Astrocyte (in vitro differentiated cells and primary cell): ENCODE results near the gene RAC2. TPM values are rescaled to one million over a fixed set of nuclear protein-coding genes. Genes with fewer than 3 reads are reported as not detected.

Source experiments
- DNase-seq: peaks from one replicate; pipeline ENCODE4 v3.0.0-alpha.2; 2010; ENCODE audit warnings: low read depth
- FAIRE-seq: peaks from 2 replicates; lab custom pipeline; 2011; peaks lifted over from hg19 to GRCh38; lab: Jason Lieb, UNC
- H2AFZ ChIP-seq: 2 replicates; pipeline ENCODE4 v1.6.0; 2012; ENCODE audit warnings: low read depth, low read length, inconsistent platforms
- H3K27ac ChIP-seq: 2 replicates; pipeline ENCODE4 v1.5.1; 2011; ENCODE audit warnings: low read depth, low read length, inconsistent platforms
- H3K27me3 ChIP-seq: 2 replicates; pipeline ENCODE4 v1.6.0; 2011; ENCODE audit warnings: low read length, inconsistent platforms; ENCODE audit not compliant: insufficient read depth
- H3K36me3 ChIP-seq: 2 replicates; pipeline ENCODE4 v1.5.1; 2011; ENCODE audit warnings: low read length, inconsistent platforms; ENCODE audit not compliant: insufficient read depth
- H3K4me1 ChIP-seq: 2 replicates; pipeline ENCODE4 v1.5.1; 2011; ENCODE audit warnings: low read length, inconsistent platforms; ENCODE audit not compliant: insufficient read depth
- H3K4me2 ChIP-seq: 2 replicates; pipeline ENCODE4 v1.6.0; 2012; ENCODE audit warnings: low read length, inconsistent platforms
- H3K4me3 ChIP-seq: 2 replicates; pipeline ENCODE4 v1.5.1; 2011; ENCODE audit warnings: low read depth, mild to moderate bottlenecking, low read length, inconsistent platforms; ENCODE audit not compliant: insufficient read depth
- H3K79me2 ChIP-seq: 2 replicates; pipeline ENCODE4 v1.6.0; 2012; ENCODE audit warnings: mild to moderate bottlenecking, low read length, inconsistent platforms; ENCODE audit not compliant: insufficient read depth
- H3K9ac ChIP-seq: 2 replicates; pipeline ENCODE4 v1.6.0; 2012; ENCODE audit warnings: mild to moderate bottlenecking, low read length, inconsistent platforms
- H3K9me3 ChIP-seq: 2 replicates; pipeline ENCODE4 v1.5.1; 2012; ENCODE audit warnings: low read depth, mild to moderate bottlenecking, low read length, inconsistent platforms; ENCODE audit not compliant: insufficient read depth
- H4K20me1 ChIP-seq: 2 replicates; pipeline ENCODE4 v1.6.0; 2012; ENCODE audit warnings: low read length, inconsistent platforms; ENCODE audit not compliant: insufficient read depth
- H3K27ac Mint-ChIP-seq: one replicate; pipeline ENCODE4 v1.8.0; 2021; ENCODE audit warnings: mild to moderate bottlenecking, mixed read lengths; ENCODE audit not compliant: unreplicated experiment
- H3K27me3 Mint-ChIP-seq: one replicate; pipeline ENCODE4 v1.8.0; 2021; ENCODE audit warnings: low read depth, mixed read lengths; ENCODE audit not compliant: unreplicated experiment
- H3K36me3 Mint-ChIP-seq: one replicate; pipeline ENCODE4 v1.8.0; 2021; ENCODE audit warnings: low read depth, mixed read lengths; ENCODE audit not compliant: unreplicated experiment
- H3K4me1 Mint-ChIP-seq: one replicate; pipeline ENCODE4 v1.8.0; 2021; ENCODE audit warnings: low read depth, mixed read lengths; ENCODE audit not compliant: unreplicated experiment
- H3K4me3 Mint-ChIP-seq: one replicate; pipeline ENCODE4 v1.8.0; 2021; ENCODE audit warnings: mild to moderate bottlenecking, moderate library complexity, mixed read lengths; ENCODE audit not compliant: unreplicated experiment
- H3K9me3 Mint-ChIP-seq: one replicate; pipeline ENCODE4 v1.8.0; 2021; ENCODE audit warnings: mild to moderate bottlenecking, mixed read lengths; ENCODE audit not compliant: unreplicated experiment
- CTCF ChIP-seq: IDR thresholded peaks from 2 replicates; pipeline ENCODE4 v1.5.1; 2011; ENCODE audit warnings: low read depth, mild to moderate bottlenecking, inconsistent platforms, low read length, moderate library complexity; ENCODE audit not compliant: insufficient read depth
- EZH2 ChIP-seq: IDR thresholded peaks from 2 replicates; pipeline ENCODE4 v1.6.1; 2012; ENCODE audit warnings: mild to moderate bottlenecking, low read length, inconsistent platforms; ENCODE audit not compliant: insufficient read depth
- total RNA-seq: library from RNA; stranded (reverse); gene quantifications from 2 replicates; pipeline ENCODE4 v1.2.1, GENCODE V29; 2021

RAC2 gene
- total RNA-seq, 1 donor from 2014 or later = 0.61 TPM

- no peak overlapping the region for H3K9ac ChIP-seq
- peaks cover 5% of the 10 kb centered on the region for H3K4me1 ChIP-seq
- DNase-seq (no peak), FAIRE-seq (no peak)
- Mint-ChIP-seq H3K27ac (no peak overlapping the region), H3K4me3 (peak overlapping the region; percentile 50), H3K4me1 (peaks cover 2% of the 10 kb centered on the region), H3K36me3 (no peaks in the 10 kb centered on the region), H3K9me3 (peaks cover 20% of the 10 kb centered on the region), H3K27me3 (peaks cover 38% of the 10 kb centered on the region)
- H3K4me2 ChIP-seq = no peak overlapping the region
- no peaks in the 10 kb centered on the region for H4K20me1 ChIP-seq
- H3K4me3 ChIP-seq = no peak overlapping the region
- no peak overlapping the region for H3K27ac ChIP-seq
- H3K27me3 ChIP-seq = no peaks in the 10 kb centered on the region
- TF ChIP-seq EZH2 = no peak
- no peak for TF ChIP-seq CTCF
- H3K36me3 ChIP-seq = no peaks in the 10 kb centered on the region
- no peaks in the 10 kb centered on the region for H3K79me2 ChIP-seq
- no peak overlapping the region for H2AFZ ChIP-seq
- peaks cover 15% of the 10 kb centered on the region for H3K9me3 ChIP-seq
These were observed 20.2 kb upstream of the RAC2 start for GRCh38 chr22:37263966-37264887.

GRCh38 chr22:37262346-37262745 lies 18.3 kb upstream of the RAC2 start:
- Histone ChIP-seq H3K36me3 (no peaks in the 10 kb centered on the region), H3K4me2 (no peak overlapping the region), H2AFZ (no peak overlapping the region), H3K4me3 (no peak overlapping the region), H3K79me2 (no peaks in the 10 kb centered on the region), H3K27me3 (no peaks in the 10 kb centered on the region), H3K4me1 (peaks cover 5% of the 10 kb centered on the region), H3K27ac (no peak overlapping the region), H3K9ac (no peak overlapping the region), H4K20me1 (no peaks in the 10 kb centered on the region), H3K9me3 (peaks cover 15% of the 10 kb centered on the region)
- peaks cover 20% of the 10 kb centered on the region for H3K9me3 Mint-ChIP-seq
- peaks cover 40% of the 10 kb centered on the region for H3K27me3 Mint-ChIP-seq
- H3K36me3 Mint-ChIP-seq = no peaks in the 10 kb centered on the region
- peaks cover 2% of the 10 kb centered on the region for H3K4me1 Mint-ChIP-seq
- no peak for TF ChIP-seq EZH2
- TF ChIP-seq CTCF = no peak
- no peak overlapping the region for H3K4me3 Mint-ChIP-seq
- no peak for FAIRE-seq
- DNase-seq = no peak
- H3K27ac Mint-ChIP-seq = no peak overlapping the region

- Mint-ChIP-seq H3K4me3 (no peak overlapping the region), H3K27me3 (peaks cover 43% of the 10 kb centered on the region), H3K9me3 (peaks cover 19% of the 10 kb centered on the region), H3K27ac (no peak overlapping the region), H3K36me3 (no peaks in the 10 kb centered on the region), H3K4me1 (no peaks in the 10 kb centered on the region)
- no peaks in the 10 kb centered on the region for H3K36me3 ChIP-seq
- TF ChIP-seq EZH2 = no peak
- peak; percentile 79 for TF ChIP-seq CTCF
- no peaks in the 10 kb centered on the region for H4K20me1 ChIP-seq
- H3K27ac ChIP-seq = no peak overlapping the region
- no peak overlapping the region for H3K4me3 ChIP-seq
- H3K4me2 ChIP-seq = no peak overlapping the region
- H3K9me3 ChIP-seq = peaks cover 15% of the 10 kb centered on the region
- no peak overlapping the region for H3K9ac ChIP-seq
- no peak overlapping the region for H2AFZ ChIP-seq
- no peaks in the 10 kb centered on the region for H3K4me1 ChIP-seq
- no peak for FAIRE-seq
- H3K79me2 ChIP-seq = no peaks in the 10 kb centered on the region
- DNase-seq = peak; percentile 14
- H3K27me3 ChIP-seq = no peaks in the 10 kb centered on the region
These were observed 16.9 kb upstream of the RAC2 start for GRCh38 chr22:37260901-37261336.
